Activated CD4-positive, CD25-positive, alpha-beta regulatory T cell treated with anti-CD3 and anti-CD28 coated beads, Interleukin-2, amount 50 U/mL, for 16 hours (primary cell): ENCODE measurements around the gene MLLT3.

ENCODE experiments used
- DNase-seq: peaks from one replicate; pipeline ENCODE4 v3.0.0-alpha.2; 2020; ENCODE audit warnings: low read depth, low spot score

Gene MLLT3

DNA sequence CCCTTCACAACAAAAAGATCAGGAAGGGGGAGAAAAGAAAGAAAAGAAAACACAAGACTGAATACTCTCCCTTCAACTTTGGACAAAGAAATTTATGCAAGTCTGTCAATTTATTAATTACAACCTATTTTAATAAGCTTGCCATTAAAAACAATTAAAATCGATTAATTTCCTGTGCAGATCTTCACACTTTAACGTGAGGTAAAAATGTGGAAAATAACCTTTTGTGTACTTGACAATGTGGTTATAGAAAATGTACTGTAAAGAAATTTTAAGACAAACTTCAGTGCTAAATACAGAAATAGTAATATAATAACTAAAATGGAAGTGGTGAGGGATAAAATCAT lies 2.7 kb upstream of the MLLT3 start:
- DNase-seq: no peak

DNA sequence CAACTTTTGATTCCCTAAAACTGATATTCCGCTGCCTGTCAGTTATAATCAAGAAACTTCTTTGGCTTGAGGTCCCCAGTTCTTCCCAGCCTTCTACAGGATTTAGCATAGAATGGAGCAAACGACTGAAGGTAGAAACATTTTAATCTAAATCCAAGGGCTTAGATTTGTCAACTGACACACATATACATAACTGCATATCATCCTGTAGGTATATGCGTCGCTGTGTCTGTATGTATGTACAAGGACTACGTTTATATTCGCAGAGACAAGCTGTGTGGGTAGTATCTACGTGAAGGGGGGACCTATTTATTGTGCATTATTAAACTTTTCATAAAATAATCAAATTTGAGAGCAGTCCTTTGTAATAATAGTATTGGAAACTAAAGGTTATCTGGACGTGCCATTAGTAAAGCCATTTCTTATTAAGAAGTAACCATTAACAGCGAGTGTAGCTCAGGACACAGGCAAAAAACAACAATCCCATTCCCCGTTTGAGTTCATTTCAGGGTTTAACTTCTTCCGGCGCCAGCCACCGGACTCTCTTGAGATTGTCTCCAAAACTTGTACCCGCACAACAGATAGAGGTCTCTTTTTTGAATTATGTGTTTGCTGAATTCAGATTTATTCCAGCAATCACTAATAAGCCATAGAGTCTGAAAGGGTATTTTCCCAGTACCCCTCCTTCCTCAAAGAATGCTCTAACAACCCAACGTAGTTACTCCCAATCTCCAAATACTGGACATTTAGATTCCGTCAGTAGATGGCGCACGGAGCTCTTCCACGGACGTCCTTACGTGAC lies 2.1 kb upstream of the MLLT3 start:
- no peak for DNase-seq

DNA sequence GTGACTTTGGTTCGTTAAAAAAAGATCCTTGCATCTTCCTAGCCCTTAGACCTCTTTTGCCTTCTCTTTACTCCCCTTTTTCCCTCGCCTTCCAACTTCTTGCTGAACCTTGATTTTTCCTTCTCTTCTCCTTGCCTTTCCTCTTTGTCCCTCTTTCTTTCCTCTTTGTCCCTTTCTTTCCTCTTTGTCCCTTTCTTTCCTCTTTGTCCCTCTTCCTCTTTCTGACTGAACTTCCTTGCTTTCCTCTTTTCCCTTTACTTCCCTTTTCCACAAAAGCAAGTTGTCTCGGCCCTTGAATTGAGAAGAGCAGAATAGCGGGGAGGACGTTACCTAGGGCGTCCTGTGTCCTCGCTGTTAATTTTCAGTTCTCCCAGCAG lies 1.4 kb upstream of the MLLT3 start:
- DNase-seq: no peak

DNA sequence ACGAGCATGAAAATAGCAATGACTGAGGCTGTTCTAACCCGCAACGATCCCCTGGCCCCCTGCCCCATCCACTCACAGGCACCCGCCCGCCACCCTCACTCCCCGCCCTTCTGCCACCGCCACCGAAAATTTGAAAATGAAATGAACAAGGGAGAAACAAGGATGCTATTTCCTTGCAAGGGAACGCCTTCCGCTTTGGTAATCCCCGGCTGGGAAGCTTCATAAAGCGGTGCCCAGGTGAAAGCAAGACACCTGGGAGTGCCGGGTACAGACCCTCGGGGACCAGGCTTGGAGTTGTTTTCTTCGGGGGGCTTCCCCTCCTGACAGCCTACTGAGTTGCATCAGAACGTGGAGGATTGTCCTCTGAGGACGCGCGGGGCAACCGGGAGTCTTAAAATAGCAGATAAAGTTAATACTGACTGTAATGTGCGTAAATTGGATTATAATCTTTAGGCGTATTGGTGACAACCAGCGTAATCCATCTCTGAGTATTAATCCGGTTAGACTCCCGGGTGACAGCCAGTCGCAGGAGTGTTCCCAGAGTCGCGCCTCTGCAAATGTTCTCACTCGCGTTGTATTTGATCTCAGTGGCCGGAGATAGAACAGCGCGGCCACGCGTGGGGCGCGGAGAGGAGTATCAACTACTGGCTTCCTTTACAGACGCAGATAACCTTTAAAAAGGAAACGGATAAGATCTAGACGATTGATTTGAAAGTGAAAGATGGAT lies 885 bp upstream of the MLLT3 start:
- DNase-seq: peak; percentile 40

DNA sequence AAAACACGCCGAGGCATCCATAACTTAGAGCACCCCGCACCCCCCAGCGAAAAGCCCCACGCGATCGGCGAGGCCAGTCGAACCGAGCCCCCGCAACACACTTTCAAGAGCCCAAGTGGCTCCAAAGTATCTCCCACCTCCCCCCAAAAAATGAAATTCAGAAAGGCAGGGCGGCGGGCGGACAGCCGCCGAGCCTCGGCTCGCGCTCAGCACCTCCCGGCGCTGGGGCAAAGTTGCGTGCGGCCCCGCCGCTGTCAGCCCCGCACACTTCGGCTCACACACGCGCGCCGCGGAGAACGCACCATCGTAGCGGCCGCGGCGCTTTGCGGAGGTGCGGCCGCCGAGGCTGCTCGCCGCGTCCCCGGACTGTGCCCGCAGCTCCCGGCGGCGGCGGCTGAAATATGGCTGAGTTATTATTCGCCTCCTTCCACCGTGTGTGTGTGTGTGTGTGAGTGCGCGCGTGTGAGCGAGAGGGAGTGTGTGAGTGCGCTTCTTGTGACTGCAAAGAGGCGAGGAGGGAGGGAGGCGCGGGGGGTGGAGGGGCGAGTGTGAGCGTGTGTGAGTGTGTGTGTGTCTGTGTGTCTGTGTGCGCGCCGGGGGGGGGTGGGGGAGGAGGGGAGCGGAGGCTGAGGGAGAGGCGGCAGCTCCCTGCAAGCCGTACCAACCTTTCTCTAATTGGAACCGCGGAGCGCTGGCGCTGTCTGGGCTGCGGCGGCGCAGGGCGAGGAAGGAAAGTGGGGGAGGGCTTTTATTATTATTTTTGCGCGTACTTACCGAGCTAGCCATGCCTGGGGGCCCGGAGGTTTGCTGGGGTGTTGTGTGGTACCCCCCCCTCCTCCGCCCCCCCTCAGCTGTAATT lies 599 bp downstream of the MLLT3 start:
- peak; percentile 50 for DNase-seq

DNA sequence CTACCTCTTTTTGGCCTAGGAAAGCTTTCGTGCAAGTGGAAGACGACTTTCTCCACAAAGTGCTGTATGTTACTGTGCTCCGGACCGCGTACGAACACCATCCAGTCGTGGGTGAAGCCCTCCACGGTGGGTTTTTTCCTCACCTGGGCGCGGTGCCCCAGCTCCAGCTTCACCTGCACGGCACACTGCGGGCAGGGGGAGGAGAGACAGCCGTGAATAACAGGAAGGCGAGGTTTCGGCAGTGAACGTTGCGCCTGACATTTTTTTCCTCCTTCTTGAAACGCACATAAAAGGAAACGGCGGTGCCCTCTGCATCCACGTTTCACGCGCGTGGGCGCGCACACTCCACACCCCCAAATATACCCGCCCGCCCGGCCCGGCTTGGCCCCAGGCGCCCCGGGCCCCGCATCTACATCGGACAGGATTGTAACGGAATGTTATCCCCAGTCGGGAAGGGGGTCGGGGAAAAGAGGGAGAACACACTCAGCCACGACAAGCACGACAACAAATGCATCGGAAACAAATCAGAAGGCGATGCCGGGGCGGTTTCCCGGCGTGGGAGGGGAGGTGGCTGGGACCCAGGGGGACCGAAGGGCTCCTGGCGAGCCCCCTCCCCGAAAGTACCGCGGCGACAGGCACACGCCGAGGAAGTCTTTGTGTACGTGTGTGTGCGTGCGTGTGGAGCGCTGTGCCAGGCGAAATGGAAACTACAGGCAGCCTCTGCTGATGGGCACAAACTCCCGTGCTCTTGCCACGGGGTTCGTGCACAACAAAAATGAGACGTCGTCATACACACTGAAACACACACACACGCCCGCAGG lies 1.4 kb downstream of the MLLT3 start:
- DNase-seq: no peak

DNA sequence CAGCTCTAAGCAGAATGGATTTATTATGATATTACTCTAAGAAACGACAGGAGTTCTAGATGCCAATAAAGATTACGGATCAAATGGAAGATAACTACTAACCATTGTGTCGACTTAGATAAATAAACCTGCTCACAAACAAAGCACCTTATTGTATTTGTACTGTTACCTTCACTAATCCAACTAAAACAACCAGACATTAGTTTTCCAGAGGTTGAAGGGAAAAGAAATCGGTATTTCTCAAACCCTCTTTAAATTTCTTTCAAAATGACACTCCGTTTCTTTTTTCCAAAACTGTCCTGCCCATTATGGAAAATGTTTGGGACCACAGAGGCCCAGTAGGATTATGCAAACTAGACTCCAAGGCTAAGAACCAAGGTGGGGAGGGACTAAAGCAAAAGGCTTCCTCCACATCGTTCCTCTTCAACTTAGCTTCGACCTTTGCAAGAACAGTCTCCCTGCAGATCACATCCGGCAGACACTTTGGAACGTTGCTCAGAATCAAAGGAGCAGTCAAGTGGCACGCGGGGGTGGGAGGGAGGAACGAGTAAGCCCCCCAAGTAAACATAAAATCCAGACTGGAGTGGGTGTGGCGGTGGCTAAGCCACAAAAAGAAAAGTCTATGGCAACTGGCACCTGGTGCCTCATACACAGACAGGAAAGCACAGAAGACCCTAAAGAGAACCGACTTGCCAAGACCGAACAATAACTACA lies 2.7 kb downstream of the MLLT3 start:
- DNase-seq: no peak

DNA sequence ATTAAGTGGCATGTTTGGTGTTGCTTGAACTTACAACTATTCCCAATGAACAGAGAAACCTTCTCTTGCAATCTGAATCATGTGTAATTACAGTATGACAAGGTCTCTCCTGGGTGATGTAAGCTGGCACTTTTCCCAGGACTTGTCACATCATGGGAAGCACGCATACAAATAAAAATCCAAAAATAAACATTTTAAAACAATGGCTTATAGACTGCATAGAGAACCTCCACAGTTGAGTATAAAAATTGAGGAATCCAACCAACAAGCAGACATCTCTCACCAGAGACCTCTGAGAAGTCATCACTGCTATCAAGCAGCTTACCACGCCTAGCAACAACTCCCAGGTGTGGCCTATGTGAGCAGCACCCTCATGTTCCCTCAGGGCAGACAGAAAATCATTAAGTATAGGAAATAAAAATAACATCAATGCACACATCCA lies 3.9 kb downstream of the MLLT3 start:
- DNase-seq: no peak

DNA sequence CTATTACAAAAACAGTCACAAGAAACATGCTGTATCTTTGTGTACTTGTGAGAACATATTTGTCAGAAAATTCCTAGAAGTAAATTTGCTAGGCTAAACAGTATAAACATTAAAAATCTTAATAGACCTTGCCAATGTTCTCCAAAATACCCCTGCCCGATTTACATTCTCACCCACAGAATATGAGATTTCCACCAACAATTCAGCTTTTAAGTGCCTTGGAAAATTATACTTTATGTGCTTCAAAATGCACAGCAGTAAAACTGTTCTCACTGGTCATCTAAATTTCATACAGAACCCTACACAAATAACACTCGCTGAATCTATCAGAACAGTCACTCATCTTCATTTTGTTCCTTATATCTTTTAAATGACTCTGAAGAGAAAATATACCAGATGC lies 5.5 kb downstream of the MLLT3 start:
- no peak for DNase-seq

DNA sequence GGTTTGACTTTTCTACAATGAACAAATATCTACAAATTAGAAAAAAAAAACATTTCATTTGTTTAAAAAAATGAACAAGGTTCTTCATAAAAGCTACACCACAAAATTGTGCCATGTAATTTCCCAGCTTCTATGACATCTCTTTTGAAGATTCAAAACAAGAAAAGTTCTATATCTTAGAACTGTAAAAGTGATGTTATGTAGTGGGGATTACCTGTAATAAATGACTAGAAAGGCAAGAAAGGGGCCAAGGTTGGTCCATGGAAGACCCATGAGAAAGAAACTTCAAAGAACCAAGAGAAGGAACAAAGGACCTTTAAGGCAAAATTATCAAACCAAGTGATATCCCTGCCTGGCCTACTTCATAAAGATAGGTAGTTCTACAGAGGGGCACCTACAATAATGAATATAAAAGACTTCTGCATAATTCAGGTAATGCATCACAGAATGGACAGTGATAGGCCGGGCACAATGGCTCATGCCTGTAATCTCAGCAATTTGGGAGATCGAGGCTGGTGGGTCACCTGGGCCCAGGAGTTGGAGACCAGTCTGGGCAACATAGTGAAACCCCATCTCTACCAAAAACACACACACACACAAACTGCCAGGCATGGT lies 7.6 kb downstream of the MLLT3 start:
- DNase-seq: no peak

DNA sequence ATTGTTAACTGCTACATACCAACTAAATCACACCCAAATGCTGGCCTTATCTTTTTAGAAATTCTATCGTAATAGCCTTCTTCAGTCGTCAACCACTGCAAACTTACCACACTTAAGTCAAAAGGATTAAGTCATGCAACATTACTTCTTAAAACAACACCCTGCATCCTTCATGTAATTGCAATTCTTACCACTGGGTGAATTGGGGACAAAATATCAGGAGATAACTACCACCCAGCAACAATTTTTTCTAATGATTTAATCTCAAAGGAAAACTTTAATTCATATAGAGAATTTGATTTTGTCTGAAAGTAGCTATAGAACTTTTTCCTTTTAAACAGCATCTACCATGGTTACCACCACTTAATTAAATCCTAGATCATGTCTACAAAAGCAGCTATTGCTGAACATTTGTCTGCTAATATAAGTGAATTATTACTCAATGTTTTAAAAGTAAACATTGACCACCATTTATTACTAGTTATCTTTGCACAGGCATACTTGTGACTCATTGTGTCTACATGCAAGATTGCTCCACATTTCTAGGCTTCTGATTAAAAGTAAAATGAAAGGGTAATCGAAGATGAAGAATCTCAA lies 10.5 kb downstream of the MLLT3 start:
- DNase-seq: no peak

DNA sequence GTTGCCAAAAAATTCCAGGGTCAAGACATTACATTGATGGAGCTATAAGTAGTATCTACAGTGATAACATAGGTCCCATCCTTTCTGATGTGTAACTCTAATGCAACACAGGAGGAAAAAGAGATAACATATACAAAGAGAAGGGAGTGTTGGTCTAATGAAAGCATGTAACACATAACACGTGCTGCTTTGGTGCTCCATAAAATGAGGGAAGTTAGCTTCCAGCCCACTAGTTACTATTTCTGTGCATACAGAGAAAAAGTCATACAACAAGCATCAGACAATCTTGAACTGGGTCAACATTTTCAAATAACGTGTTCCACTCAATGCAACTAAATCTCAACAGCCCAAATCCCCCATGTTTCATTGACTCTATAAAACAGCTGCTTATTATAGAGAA lies 11.7 kb downstream of the MLLT3 start:
- no peak for DNase-seq

DNA sequence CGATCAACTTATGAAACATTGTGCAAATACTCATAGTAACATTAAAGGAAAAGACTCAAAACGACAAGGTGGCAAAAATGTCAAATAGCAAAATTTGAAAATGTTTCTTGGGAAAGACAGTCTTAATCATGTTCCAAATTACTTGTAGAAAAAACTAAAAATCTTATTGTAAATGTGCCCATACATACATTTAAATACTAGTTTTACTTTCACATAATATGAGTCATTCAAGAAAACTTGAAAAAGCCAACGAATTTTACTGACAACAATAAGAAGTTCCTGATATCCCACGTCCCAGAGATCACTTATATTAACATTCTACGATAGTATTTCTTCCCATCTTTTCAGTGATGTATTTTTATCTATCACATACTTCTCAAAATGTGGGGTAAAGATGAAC lies 13.7 kb downstream of the MLLT3 start:
- no peak for DNase-seq

DNA sequence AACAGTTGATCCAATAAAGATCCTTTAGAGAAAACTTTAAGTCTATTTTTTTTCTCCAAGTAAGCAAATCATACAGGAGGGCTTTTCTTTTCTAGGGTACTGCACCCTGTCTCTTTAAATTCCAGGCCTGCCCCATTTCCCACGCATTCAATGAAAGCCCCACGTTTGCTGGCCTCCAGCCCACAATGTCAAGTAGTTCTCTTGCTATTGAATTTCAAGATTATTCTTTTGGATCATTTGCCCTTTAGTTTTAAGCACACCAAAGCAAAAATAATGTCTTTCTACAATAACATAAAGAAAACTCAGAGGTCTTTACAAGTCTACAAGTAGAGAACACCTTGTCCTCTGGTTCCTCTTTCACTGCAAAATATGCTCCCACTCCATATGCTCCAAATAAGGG lies 15.6 kb downstream of the MLLT3 start:
- no peak for DNase-seq

DNA sequence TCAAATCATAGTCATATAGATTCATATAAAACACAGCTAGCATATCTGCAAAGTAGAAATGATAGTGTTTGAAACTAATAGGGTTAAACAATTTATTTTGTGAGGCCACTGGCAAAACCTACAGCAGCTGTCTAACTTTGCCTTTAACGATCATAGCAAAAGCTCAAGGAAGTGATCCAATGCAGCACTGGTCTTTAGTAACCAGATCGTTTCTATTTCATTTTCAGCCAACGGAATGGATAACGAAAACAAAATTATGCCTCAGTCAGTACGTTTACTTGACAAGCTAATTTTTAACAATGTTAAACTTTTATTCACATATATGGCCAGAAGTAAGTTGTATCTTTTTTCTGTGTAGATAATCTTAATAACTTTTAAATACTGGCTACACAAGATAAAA lies 17.7 kb downstream of the MLLT3 start:
- DNase-seq: no peak

DNA sequence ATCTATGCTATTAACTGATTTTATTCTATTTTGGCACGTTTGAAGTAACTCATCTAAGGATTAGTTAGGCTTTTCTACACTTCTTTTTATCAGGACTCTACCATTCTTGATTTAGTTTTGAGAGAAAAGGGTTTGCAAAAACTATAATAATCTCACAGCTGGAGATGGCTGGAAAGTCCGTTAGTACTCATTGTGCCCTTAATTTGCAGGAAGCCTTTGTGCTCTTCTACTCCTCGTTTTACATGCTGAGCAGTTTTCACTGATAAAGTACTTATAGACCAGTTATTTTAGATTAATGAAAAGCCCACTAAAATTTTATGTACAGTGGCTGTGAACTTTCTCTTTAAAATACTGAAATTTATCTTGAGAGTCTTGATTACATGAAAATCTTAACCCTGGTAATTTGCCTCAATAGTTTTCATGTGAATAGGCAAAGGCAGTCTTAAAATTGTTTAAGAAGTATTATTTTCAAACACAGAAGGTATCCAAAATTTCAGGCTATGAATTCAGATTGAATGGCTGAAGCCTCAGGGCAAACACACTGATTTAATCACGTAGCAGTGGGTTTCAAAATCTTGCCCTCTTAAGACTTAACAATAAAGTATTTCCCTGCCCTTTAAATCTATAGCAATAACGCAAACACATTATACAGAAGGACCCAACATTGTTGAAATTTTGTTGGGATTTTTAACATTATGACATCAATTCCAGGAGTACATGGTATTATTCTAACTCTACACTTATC lies 18.6 kb downstream of the MLLT3 start:
- no peak for DNase-seq

DNA sequence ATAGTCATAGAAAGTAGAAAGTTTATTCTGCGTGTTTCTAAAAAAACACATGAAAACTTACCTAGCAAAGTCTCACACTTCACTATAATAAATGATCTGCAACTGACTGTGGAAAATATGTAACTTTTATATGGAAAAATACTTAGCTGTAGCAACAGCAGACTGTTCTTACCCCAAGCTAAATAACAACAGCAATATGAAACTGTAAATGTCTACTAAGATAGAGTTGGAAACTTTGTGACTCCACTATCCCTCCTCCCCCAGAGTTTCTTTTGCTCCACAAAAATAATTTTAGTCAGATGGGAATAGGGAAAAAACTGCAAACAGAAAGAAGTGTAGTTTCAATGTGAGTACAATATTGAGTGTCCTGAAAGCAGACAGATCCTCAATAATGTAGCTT lies 21.0 kb downstream of the MLLT3 start:
- DNase-seq: no peak

DNA sequence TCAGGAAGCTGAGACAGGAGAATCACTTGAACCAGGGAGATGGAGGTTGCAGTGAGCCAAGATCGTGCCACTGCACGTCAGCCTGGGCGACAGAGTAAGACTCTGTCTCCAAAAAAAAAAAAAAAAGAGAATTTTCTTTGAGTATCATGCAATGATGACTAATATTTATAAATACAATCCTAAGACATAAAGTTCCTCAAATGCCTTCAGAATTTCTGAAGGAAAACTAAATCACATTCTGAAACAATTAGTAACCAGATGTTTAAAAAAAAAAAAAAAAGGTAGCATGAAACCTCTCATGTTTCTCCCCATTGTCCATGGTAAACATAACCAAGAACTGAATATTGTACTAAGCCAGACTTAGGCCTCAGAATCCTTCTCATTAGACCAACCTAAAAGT lies 23.1 kb downstream of the MLLT3 start:
- DNase-seq: no peak

DNA sequence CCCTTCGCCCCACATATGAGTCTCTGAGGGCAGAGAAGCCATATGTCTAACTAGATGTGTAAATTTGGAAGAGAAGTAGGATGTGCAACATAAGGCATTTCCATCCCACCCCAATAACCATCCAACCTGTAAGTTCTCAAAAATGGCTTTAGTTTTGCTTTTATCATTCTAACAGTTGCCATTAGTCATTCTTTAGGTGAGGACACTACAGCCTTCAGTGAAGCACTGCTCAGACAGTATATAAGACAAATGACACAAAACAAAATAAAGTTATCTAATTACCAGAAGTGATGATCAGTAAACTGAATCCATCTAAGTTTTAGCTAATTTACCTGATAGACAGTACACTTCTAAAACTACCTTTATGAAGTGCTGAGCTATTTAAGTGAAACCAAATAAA lies 23.9 kb downstream of the MLLT3 start:
- no peak for DNase-seq
